HAP-1 (cell line): Measurements from ENCODE around the gene TMEM120A.

Experiments used
- DNase-seq, 2 experiments: peaks; one replicate each; pipeline ENCODE4 v3.0.0-alpha.2; 2016 to 2020; ENCODE audit warnings: low spot score in 2 of 2
- H3K27me3 ChIP-seq: fragments of 250-450 bp; sonication (Bioruptor Pico); 2 replicates; pipeline ENCODE4 v1.5.1; 2020; ENCODE audit warnings: low read depth, mild to moderate bottlenecking, moderate library complexity
- H3K36me3 ChIP-seq: fragments of 250-450 bp; sonication (Bioruptor Pico); replicated peaks from 2 replicates; pipeline ENCODE4 v1.5.1; 2020; ENCODE audit warnings: mild to moderate bottlenecking
- H3K4me1 ChIP-seq: fragments of 250-450 bp; sonication (Bioruptor Pico); 2 replicates; pipeline ENCODE4 v1.5.1; 2020; ENCODE audit warnings: mild to moderate bottlenecking
- H3K4me3 ChIP-seq: fragments of 250-450 bp; sonication (Bioruptor Pico); 2 replicates; pipeline ENCODE4 v1.5.1; 2020; ENCODE audit warnings: mild to moderate bottlenecking, moderate library complexity
- H3K9me3 ChIP-seq: fragments of 250-450 bp; sonication (Bioruptor Pico); 2 replicates; pipeline ENCODE4 v1.5.1; 2020; ENCODE audit warnings: mild to moderate bottlenecking, moderate library complexity
- in situ Hi-C: fragments of 300-500 bp; cut with MboI; formaldehyde crosslinking; loops from 3 replicates; pipeline ENCODE4 v1.14.3; 2020; ENCODE audit warnings: low sequenced_read_pairs, inconsistent platforms, mixed read lengths

Gene TMEM120A

DNA sequence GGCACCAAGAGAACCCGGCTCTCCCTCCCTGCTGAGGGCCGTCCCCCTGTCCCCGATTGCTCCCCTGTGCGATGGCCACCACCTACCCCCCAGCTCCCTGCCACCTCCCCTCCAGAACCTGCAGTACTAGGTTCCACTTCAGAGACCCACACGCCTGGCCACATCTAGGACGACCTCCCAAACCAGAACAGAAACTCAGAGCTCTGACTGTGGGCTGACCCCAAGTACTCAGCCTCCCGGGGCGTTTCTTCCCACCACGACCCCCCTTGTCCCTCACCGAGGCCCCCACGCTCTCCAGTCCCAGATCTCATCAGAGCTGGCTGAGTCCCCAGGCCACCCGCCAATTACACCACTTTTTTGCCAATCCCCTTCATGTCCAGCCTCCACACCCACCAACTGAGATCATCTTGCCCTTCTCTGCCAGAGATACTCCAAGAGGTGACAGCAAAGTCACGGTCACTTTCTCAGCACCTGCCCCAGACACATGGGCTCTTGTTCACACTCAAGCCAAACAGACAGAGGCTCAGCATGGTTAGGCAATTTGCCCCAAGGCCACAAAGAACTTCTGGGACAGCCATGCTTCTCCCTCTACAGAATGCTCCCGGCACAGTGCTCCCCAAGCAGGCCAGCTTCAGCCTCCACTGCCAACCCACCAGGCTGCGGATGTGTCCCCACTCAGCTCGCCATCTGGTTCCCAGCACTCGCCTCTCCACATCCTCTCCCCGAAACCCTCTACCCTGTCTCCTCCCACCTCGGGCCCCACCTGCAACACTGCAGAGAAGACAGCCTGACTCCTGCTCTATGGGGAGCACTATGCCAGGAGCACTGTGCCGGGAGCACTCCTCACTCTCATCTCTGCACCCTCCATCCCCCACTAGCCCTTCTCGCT is 4.7 kb downstream of the TMEM120A start:
- no peak for DNase-seq
- Histone ChIP-seq H3K4me1 (peaks cover 5% of the 10 kb centered on the region), H3K9me3 (no peaks in the 10 kb centered on the region), H3K4me3 (no peak overlapping the region), H3K36me3 (peaks cover 30% of the 10 kb centered on the region), H3K27me3 (no peaks in the 10 kb centered on the region)
- in situ Hi-C loops, result no loop called here

DNA sequence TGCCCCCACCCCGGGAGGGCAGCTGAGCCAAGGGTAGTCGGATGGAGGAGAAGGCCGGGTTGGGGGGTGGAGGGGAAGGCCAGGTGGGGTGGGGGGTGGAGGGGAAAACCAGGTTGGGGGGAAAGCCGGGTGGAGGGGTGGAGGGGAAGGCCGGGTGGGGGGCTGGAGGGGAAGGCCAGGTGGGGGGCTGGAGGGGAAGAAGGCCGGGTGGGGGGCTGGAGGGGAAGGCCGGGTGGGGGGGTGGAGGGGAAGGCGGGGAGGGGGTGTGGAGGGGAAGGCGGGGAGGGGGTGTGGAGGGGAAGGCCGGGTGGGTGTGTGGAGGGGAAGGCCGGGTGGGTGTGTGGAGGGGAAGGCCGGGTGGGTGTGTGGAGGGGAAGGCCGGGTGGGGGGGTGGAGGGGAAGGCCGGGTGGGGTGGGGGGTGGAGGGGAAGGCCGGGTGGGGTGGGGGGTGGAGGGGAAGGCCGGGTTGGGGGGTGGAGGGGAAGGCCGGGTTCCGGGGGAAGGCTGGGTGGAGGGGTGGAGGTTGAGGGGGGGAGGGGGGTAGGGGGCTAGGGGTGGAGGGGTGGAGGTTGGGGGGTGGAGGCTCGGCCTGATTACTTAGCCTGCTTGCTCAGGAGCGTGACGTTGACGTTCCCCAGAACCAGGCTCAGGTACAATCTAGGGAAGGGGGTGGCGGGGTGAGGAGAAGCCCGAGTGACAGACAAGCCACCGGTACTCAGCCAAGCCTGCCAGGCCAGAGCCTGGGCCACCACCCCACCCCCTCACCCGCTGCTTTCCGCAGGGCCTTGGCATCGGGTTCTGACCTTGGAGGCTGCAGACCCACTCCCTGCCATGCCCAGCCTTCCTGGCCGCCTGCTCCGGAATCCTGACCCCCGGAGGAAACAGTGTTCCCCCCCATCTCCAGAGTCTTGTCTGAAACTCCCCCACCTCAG is 5.6 kb downstream of the TMEM120A start:
- Histone ChIP-seq H3K4me1 (0 out of 2 replicates have a peak, but pooled peaks cover 4% of the 10 kb centered on the region), H3K4me3 (no peak overlapping the region), H3K27me3 (no peaks in the 10 kb centered on the region), H3K9me3 (no peaks in the 10 kb centered on the region), H3K36me3 (peaks cover 33% of the 10 kb centered on the region)
- DNase-seq, result no peak
- in situ Hi-C loops, result no loop called here

DNA sequence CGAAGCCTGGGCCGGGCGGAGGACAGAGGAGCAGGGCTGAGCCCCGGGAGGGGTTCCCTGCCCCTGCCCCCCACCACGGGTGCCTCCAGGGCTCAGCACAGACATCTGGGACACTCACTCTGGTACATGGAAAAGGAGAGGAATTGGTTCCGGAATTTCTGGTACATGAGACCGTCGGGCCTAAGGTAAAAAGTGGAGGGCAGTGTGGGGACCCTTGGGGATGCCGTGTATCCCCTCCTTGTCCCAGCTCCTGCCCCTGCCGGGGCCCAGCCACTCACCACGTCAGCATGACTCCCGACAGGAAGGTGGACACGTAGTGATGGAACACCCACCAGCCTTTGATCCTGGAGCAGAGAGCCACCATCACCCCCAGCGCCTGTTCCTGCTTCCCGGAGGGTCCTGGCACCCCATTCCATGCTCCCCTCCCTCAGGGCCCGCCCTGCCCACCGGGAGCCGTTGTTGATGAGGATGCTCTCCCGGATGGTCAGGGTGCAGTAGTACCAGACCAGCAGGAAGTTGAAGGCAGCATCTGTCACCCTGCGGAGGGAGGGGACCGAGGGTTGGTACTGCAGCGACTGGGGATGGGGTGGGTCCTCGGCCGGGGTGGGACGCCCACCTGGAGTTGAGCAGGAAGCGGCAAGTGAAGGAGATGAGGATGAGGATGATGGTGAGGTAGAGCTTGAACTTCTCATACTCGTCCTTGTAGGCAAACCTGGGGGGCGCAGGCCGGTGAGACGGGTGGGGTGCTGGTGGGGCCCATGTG is 6.4 kb downstream of the TMEM120A start:
- no peaks in the 10 kb centered on the region for H3K27me3 ChIP-seq
- no peak overlapping the region for H3K4me3 ChIP-seq
- peaks cover 40% of the 10 kb centered on the region for H3K36me3 ChIP-seq
- H3K4me1 ChIP-seq, result no peaks in the 10 kb centered on the region
- no peak for DNase-seq
- H3K9me3 ChIP-seq, result no peaks in the 10 kb centered on the region
- in situ Hi-C loops, result no loop called here

DNA sequence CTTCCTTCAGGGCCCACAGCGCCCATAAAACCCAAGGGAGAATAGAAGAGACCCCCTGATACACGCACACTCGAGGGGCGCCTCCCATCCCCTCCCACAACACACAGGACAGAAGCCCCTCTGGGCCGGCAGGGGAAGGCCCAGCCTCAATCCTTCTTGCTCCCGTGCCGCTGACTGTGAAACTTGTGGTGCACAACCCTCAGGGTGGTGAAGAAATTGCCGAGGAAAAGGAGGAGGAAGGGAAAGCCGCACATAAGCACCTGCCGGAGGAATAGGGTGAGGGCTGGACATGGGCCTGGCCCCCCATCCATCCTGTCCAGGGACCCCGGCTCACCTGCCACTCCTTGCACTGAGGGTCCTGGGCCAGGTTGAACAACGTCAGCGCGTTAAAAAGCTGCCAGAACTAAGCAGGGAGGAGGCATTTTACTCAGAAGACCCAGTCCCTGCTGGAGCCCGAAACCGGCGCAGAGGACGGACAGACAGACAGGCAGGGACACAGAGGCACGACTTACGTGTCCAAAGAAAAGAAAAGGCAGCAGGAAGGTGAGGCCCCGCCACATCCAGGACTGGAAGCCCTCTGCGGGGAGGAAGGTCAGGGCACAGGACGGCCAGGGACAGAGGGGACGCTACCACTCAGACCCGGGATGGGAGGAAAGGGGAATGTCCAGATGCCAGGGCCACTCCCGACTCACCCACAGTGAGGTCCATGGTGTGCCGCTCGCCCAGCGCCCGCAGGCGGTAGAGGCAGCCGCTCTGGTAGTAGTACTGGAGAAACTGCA is 7.2 kb downstream of the TMEM120A start:
- peaks cover 44% of the 10 kb centered on the region for H3K36me3 ChIP-seq
- in situ Hi-C loops, result no loop called here
- no peaks in the 10 kb centered on the region for H3K4me1 ChIP-seq
- no peak overlapping the region for H3K4me3 ChIP-seq
- no peak for DNase-seq
- no peaks in the 10 kb centered on the region for H3K9me3 ChIP-seq
- H3K27me3 ChIP-seq, result no peaks in the 10 kb centered on the region

DNA sequence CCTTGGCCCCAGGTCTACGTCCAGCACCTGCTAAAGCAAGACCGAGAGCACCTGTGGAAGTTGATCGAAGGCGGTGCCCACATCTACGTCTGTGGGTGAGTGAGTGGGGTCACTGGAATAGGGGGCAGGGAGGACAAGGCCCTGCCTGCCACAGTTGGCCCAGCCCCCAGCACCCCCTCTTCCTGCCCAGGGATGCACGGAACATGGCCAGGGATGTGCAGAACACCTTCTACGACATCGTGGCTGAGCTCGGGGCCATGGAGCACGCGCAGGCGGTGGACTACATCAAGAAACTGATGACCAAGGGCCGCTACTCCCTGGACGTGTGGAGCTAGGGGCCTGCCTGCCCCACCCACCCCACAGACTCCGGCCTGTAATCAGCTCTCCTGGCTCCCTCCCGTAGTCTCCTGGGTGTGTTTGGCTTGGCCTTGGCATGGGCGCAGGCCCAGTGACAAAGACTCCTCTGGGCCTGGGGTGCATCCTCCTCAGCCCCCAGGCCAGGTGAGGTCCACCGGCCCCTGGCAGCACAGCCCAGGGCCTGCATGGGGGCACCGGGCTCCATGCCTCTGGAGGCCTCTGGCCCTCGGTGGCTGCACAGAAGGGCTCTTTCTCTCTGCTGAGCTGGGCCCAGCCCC is 8.1 kb downstream of the TMEM120A start:
- in situ Hi-C loops, result no loop called here
- H3K4me1 ChIP-seq, result no peaks in the 10 kb centered on the region
- no peaks in the 10 kb centered on the region for H3K9me3 ChIP-seq
- H3K4me3 ChIP-seq, result no peak overlapping the region
- no peak for DNase-seq
- peaks cover 50% of the 10 kb centered on the region for H3K36me3 ChIP-seq
- H3K27me3 ChIP-seq, result no peaks in the 10 kb centered on the region

DNA sequence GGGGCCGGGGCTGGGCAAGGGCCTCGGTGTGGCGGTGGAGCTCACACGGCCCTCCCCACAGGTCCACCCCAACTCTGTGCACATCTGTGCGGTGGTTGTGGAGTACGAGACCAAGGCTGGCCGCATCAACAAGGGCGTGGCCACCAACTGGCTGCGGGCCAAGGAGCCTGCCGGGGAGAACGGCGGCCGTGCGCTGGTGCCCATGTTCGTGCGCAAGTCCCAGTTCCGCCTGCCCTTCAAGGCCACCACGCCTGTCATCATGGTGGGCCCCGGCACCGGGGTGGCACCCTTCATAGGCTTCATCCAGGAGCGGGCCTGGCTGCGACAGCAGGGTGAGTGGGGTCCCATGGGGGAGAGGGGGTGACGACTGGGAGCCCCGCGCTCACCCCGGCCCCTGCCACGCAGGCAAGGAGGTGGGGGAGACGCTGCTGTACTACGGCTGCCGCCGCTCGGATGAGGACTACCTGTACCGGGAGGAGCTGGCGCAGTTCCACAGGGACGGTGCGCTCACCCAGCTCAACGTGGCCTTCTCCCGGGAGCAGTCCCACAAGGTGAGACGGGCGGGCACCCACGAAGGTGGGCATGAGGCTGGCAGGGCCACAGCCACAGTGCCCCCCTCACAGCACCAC is 8.8 kb downstream of the TMEM120A start:
- DNase-seq, result no peak
- no peaks in the 10 kb centered on the region for H3K9me3 ChIP-seq
- no peaks in the 10 kb centered on the region for H3K4me1 ChIP-seq
- no peak overlapping the region for H3K4me3 ChIP-seq
- H3K27me3 ChIP-seq, result no peaks in the 10 kb centered on the region
- peaks cover 53% of the 10 kb centered on the region for H3K36me3 ChIP-seq
- in situ Hi-C loops, result no loop called here

DNA sequence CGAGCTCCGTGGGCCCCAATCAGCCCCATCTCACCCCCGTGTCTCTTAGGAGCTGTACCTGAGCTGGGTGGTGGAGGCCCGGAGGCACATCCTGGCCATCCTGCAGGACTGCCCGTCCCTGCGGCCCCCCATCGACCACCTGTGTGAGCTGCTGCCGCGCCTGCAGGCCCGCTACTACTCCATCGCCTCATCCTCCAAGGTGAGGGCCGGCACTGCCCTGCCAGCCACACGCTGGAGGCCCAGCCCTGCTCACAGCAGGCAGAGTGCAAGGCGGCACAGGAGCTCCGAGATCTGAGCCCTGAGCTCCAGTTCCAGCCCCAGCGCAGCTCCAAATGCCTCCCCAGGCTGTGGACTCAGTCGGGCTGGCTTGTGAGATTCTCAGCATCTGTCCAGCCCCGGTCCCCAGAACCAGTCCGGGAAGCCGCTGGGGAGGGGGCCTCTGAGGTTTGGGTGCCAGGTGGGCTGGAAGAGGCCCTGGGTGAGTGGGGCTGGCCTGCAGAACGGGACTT is 9.3 kb downstream of the TMEM120A start:
- no peak for DNase-seq
- Histone ChIP-seq H3K9me3 (no peaks in the 10 kb centered on the region), H3K4me3 (no peak overlapping the region), H3K36me3 (peaks cover 57% of the 10 kb centered on the region), H3K4me1 (no peaks in the 10 kb centered on the region), H3K27me3 (no peaks in the 10 kb centered on the region)
- in situ Hi-C loops, result no loop called here

DNA sequence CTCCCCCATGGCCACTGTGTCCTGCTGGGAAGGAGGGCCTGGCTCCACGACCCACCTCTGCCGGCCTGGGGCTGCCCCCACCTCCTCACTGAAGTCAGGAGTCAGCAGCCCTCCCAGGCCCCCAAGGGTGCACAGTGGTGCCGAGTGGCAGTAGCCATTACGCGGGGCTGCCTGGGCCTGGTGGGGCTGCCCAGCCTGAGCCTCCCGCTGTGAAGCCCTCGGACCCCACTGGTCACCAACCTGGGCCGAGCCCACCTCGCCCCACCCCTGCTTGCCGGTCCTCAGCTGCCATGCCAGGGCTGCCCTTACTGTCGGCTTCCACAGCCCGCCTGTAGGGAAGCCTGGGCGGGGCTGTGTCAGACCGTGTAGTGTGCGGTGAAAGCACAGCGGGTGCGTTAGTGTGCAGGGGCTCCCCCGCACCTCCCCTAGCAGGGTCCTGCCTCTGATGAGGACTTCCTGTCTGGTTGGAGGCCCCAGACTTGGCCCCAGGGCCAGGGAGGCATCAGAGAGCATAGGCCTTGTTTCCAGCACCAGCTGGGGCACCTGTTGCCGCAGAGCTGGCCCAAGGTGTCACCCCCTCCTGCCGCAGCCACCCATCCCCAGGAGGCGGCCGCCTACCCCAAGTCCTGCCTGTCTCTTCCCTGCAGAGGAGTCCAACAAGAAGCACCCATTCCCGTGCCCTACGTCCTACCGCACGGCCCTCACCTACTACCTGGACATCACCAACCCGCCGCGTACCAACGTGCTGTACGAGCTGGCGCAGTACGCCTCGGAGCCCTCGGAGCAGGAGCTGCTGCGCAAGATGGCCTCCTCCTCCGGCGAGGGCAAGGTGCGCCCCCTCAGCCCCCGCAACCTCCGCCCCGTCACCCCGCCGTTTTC is 10.0 kb downstream of the TMEM120A start:
- Histone ChIP-seq H3K9me3 (no peaks in the 10 kb centered on the region), H3K27me3 (no peaks in the 10 kb centered on the region), H3K36me3 (peaks cover 60% of the 10 kb centered on the region), H3K4me1 (no peaks in the 10 kb centered on the region), H3K4me3 (no peak overlapping the region)
- in situ Hi-C loops, result no loop called here
- DNase-seq, result no peak

DNA sequence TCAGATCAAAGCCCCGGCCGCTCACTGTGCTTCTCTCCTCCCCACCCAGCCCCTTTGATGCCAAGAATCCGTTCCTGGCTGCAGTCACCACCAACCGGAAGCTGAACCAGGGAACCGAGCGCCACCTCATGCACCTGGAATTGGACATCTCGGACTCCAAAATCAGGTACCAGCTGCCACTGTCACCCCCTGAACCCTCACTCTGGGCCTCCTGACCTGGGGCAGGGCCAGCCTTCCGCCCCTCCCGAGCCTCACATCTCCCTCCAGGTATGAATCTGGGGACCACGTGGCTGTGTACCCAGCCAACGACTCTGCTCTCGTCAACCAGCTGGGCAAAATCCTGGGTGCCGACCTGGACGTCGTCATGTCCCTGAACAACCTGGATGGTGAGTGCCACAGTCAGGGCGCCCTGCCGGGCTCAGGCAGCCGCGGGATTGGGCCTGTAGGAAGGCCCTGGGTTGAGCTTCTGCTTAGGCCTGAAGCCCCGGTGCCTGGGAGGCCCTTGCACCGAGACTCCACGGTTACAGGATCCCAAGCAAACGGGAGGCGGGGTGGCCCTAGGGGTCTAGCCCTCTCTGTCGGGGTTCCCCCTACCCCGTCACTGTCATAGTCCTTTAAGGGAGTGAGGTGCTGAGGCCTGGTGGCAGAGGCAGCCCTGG is 10.8 kb downstream of the TMEM120A start:
- no peaks in the 10 kb centered on the region for H3K4me1 ChIP-seq
- in situ Hi-C loops, result no loop called here
- no peaks in the 10 kb centered on the region for H3K27me3 ChIP-seq
- no peak for DNase-seq
- H3K9me3 ChIP-seq, result no peaks in the 10 kb centered on the region
- no peak overlapping the region for H3K4me3 ChIP-seq
- H3K36me3 ChIP-seq, result peaks cover 63% of the 10 kb centered on the region

DNA sequence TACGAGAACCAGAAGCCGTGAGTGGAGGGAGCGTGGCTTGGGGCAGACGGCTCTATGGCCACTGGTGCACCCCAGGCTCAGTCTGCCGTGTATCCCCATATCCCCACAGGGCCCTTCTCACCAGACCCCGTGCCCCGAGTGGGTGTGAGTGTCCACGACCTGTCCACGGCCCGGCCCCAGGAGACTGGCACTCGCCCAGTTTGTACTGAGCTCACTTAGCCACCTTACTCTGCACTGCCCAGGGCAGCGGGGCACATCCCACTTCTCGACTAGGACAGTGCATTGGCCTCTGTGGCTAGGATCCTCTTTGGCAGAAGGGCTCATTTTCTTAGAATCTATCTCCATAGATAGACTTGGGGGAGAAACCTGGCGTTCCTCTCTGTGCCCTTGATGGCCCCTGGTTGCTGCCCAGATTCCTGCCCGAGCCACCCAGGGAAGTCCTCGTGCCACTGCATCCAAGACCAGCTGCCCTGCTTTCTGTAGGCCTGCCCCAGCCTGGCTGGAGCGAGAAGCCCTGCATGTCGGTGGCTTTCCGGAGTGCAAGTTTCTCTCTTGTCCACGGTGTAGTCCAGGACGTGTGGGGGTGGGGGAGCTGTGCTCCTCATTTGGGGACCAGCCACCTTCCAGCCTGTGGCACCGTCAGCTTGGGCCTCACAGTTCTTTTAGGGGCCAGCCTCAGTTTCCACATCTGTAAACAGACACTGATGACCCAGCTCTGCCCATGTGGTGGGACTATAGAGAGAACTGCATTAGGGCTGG is 11.9 kb downstream of the TMEM120A start:
- in situ Hi-C loops, result no loop called here
- H3K36me3 ChIP-seq, result peaks cover 60% of the 10 kb centered on the region
- no peaks in the 10 kb centered on the region for H3K27me3 ChIP-seq
- H3K4me1 ChIP-seq, result no peaks in the 10 kb centered on the region
- H3K9me3 ChIP-seq, result no peaks in the 10 kb centered on the region
- no peak for DNase-seq
- no peak overlapping the region for H3K4me3 ChIP-seq
